Activated CD4-positive, CD25-positive, alpha-beta regulatory T cell (primary cell): ENCODE results near the gene STK39.
"Not testable (repeated sequence)": the region's sequence is repeated elsewhere in the genome, so short reads cannot be mapped to it uniquely, and the experiment has no call there.

ENCODE experiments used
- DNase-seq, 4 experiments: peaks; one replicate each; lab custom pipeline; 2025; lab: John Stamatoyannopoulos, UW

The STK39 gene

DNA sequence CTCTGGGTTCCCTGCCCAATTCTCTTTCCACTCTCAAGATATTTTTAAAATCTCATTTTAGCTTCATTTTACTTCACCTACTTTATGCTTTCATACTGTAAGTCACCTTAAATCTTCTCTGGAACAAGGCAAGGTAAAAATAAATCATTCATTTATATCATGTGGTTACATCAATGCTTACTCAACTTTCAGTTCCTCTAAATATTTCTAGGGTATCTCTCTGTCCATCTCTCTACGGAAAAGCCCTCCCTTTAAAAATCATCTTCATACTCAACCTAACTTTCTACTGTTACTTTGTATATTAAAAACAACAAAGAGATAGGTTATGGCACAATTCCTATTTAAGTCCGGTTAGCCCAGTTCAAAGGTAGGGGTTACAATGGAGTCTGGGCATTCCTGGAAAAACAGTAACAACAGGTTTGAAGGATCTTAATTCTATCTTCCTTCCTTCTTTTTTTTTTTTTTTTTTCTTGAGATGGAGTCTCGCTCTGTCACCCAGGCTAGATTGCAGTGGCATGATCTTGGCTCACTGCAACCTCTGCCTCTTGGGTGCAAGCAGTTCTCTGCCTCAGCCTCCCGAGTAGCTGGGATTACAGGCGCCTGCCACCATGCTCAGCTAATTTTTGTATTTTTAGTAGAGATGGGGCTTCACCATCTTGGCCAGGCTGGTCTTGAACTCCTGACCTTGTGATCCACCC, 205.1 kb downstream of the STK39 start:
- not testable (repeated sequence) for DNase-seq

DNA sequence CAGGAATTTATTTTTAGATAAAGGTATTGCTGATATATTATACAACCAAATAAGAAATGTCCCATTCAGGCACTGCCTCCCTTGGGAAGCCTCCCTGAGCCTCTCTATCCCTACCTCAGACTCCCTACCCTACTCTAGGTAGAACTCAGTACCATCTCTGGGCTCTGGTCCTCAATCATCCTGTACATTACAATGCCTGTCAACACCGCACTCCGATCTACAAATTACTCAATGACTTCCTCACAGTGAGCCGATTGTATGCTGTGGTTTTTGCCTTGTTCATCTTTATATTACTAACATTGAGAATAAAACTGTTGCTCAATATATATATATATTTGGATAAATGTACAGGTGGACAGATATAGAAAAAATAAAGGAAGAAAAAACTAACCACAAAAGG, 207.5 kb downstream of the STK39 start:
- DNase-seq, result no peak

DNA sequence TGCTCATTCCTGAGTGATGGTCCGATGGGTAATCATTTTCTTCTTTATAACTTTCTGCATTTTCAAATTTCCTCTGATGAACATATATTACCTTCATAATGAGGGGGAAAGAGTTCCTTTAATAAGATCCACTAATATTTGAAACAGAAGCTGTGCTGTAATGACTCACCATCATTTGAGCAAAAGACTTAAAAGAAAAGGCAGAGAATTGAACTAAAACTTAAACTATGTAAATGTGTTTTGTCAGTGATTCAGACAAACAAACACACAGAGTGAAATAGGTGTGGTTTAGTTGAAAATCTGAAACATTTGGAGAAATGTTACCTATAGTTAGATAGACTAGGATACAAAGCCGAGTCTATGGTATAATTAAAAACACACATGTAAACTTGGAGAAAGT, 209.6 kb downstream of the STK39 start:
- DNase-seq, result no peak

DNA sequence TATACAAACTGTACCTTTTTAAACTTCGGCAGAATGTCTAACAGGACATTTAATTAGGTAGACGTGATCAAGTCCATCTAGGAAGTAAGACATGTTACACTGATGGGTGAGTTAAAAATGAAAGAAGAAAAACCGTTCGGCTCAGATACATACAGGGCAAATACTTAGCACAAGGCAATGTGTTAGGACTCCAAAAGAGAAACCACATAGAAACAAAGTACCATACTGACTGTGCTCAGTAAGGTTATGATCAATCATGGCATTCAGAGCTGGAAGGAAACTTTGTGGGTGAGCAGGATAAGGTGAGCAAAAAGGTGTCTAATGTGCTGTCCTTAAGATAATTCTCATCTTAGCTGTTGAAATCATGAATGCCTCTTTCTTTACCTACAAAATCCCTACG, 211.9 kb downstream of the STK39 start:
- no peak for DNase-seq

DNA sequence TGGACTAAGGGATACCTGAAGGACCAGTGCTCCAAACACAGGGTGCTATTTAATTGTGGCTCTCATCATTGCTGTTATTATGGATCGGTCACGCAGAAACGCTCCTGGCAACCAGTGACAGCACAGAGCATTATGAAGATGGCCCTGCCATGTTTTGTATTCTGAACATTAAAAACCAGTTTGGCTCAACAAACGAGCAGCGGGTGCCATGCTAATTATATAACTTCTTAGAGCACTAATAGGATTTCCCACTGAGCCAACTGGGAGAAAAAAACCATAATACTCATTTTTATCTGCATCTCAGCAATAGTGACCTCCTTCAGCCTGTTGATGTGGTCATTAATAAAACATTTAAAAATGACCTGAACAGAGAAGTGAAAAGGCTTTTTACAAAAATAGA, 212.8 kb downstream of the STK39 start:
- no peak for DNase-seq

DNA sequence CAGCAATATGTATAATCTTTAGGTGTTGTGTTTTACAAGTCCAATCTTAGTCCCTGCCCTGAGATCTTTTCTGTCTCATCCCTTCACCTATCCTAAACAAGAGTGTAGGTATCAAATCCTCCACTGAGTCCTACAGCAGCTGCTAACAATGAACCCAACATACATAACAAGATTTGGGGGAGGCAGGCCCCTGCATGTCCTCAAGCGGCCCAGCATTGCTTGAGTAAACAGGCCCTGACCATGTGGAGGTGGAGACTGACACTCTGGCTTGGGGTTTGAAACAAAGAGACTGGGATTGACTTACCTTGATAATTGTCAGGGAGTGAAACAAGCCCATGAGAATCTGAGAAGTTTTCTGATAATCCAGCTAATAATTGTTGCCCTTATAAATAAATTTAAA, 213.4 kb downstream of the STK39 start:
- DNase-seq, result no peak

DNA sequence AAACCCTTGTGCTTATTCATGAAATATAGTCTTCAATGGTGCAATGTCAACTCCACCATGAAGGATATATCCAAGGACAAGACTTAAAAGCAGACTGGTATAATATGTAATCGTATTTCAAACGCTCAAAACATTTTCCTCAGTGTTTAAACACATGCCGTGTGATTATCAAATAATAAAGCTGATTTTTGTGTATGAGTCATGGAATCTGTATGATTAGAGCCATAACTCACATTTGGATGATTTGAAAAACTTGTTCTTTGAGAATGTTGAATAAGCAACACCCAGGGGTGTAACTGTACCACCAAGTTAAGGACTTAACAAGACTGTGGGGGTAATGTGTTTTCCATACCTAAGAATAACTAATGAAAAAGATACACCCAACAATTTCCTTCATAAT, 215.3 kb downstream of the STK39 start:
- DNase-seq, result no peak

DNA sequence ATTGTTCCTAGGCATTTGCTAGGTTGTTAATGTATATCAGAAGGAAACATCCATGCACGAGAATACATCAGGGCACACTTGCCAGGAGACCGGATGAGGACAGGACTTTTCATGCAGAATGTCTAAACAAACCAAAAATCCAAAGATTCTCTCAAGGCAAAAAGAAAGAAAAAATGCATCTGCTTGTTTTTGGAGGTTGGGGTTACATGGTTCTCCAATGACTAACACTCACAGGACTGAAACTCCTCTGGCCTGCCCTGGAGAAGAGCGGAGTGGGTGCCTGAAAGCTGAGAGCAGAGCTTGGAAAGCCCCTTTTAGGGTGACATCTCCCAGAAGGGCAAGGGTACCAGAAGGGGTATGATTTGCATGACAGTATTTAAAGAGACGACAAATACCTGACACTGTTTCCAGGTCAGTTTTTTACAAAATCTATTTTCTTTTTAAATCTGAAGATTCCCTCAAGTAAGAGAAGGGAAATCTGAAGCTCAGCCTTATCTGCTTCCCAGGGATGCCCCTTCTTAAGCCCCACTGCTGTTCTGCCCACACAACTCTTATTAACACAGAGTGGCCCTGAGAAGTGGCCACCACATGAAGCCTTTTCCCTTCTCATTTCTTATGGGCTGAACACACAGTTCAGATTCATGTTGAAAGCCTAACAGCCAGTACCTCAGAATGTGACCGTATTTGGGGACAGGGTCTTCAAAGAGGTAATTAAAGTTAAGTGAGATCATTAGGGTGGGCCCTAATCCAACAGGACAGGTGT, 216.4 kb downstream of the STK39 start:
- no peak for DNase-seq

DNA sequence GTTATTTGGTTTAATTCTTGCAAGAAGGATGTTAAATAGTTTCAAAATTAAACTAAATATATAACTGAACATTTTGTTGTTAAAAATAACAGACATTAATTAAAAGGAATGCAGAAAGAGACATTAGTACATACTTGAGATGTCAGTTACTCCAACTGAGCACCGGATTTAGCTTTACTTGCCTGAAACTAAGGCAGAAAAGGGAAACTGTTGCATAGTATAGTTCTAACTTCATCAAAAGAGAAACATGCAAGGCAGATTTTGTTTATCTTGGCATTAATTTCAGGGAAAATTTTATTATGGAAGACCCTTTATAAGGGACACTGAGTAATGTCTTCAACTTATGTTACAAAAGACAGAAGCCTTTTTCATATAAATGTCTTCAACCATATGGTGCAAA, 218.3 kb downstream of the STK39 start:
- no peak for DNase-seq

DNA sequence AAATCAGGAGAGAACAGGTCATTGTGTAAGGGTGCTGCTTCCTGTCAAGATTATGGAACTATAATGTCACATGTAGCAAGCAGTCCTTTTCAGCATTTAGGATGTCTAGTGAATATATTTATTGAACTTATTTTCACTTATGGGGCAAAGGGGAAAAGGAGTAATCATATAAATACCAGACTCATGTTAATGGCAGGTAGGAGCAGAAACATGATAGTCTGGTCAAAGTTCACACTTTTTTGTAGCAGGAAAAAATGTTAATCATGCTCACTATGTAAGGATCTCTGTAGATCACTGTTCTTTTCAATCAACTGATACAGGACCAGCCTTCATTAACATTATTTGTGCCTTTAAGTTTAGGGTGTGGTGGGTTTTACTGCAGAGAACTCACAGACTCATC, 219.0 kb downstream of the STK39 start:
- DNase-seq, result no peak

DNA sequence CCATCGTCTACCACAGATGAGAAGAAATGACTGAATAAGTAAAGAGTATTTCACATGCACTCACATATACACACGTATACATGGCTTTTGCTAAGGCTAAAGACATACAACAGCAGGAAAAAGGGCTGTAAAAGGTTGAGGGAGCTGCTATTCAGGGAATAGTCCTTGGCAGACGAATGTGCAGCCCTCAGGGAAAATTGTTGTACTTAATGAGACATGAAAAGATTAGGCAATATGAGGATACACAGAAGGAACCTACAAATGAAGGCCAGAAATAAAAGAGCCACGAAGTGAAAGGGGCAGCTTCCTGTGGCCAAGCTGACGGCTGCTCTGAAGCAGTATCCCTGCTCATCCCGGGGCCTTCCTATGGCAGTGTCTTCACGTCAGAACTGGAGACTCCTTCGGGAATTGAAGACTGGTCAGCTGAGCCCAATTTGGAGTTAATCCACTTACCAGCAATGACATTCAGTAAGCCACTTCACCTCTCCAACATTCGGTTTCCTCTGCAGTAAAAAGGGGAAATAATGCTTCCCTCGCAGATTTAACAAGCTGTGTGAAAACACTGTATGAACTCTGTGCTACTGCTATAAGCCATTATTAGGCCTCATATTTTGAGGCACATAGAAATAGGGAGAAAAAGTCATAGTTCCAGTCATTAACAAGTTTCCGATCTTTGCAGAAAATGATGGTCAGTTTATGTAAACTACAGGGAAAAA, 221.8 kb downstream of the STK39 start:
- DNase-seq, result no peak

DNA sequence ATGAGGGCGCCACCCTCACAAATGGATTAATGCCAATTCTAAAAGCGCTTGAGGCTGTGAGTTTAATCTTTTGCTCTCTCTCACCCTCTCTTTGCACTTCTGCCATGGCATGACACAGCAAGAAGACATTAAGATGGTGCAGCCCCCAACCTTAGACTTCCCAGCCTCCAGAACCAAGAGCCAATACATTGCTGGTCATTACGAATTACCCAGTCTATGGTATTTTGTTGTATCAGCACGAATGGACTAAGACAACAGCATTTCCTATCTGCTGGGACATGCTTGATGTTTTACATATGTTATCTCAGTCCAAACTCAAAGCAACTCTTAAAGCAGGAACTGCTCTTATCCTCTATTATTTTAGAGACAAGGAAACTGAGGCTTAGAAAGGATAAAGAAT, 222.9 kb downstream of the STK39 start:
- DNase-seq, result no peak

DNA sequence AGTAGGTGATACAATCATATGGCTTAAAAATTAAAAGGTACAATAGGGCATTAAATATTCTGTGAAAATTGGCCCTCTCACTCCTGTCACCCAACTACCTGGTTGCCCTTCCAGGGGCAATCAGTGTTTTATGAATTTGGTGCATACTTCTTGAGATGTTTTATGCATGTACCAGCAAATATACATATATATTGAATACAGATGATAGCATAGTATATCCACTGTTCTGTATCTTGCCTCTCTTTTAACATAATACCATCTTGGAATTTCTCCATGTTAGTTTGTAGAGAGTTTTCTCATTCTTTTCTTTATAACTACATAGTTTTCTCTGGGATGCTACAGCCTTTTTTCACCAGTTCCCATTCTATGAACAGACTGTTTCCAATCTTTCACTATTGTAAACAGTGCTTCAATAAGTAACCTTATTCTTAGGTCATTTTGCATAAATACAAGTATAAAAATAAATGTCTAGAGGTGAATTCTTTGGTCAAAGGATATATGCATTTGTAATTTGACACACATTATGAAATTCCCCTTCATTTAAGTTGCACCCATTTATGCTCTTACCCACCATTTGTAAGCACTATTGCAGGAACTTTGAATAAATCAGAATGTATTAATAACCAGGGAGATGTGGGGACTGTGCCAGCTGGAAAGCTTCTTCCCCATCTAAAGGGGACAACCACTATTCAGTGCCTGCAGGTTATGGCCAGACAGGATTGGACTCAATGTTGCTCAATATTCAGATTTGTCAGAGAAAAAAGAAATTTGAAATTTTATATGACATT, 225.4 kb downstream of the STK39 start:
- DNase-seq, result no peak

DNA sequence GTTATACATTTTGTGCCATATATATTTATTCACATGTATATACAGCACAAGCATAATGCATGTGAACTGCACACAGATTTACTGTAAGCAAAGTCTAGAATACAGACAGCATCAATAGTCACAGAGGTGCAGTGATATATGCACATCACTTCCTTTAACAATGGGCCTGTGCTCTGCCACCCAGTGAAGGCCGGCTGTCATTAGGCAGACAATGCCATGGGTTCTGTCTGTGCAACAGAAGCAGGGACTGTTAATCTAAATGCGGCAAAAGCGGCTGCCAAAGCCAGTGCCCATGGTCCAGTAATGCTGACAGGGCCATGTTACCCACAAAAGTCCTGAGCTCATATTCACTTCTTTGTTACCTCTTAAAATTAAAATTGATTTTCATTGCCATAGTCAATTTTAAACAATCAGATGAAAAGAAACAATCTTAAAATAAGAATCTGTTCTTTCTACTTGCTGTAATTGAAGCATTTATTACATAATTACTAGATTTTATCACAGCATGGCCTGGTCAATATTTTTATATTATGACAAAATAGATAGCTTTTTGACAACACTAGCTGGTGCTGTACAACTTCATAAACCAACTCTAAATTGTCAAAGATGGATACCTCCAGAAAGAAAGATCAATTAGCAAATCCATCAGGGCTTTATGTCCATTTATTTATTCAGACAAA, 232.0 kb downstream of the STK39 start:
- DNase-seq, result no peak

DNA sequence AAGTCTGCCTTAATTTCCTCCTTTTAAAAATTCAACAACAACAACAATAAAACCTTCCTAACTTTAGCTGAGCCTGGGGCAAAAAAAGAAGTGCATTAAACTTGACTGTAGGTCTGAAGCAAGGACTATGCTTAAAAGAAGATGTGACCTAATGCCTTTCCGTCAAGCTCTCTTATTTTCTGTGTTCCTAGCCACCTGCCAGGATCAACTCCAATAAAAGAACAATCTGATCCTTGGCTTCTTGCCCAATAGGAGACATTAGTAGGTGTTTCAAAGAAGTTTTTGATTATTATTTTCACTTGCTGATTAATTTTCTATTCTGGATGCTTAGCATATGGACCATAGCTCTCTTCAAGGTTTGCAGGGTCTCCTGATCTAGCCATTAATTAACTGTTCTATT, 237.5 kb downstream of the STK39 start:
- no peak for DNase-seq

DNA sequence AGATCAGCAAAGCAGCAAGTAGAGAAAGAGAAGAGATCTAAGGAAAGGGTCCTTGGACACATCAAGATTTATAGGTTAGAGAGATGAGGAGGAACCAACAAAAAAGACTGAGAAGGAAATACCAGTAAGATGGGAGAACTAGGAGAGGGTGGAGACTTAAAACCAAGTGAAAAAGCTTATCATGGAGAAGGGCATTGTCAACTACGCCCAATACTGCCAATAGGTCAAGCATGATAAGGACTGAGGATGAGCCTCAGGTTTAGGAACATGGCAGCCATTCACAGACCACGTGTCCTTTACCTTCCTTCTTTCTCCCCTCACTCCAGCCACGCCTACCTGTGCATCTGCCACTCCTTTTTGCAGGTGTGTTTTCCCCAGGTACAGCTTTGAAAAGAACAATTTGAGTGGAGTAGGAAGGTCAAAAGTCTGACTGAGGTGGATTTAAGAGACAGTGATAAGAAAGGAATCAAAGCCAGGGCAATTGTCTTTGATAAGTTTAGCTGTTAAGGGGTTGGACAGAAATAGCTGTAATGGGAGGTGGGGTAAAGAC, 238.7 kb downstream of the STK39 start:
- DNase-seq, result no peak

DNA sequence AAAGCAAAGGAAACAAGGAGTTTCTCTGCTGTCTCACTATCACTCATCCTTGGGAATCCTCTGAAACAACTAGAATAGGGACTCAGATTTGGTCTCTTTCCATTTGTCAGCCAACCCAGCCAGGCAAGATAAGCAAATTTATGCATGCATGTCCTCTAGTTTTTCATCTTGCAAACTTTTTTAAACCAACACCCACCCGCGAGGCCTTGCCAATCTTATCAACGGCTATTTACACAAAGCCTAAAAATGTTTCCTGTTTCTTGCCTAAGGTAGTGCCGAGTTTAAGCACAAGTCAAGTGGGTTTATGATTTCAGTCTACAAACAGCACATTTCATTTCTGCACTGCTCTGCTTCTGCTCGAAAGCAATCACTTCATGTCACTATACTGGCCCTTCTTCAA, 240.9 kb downstream of the STK39 start:
- DNase-seq, result no peak

DNA sequence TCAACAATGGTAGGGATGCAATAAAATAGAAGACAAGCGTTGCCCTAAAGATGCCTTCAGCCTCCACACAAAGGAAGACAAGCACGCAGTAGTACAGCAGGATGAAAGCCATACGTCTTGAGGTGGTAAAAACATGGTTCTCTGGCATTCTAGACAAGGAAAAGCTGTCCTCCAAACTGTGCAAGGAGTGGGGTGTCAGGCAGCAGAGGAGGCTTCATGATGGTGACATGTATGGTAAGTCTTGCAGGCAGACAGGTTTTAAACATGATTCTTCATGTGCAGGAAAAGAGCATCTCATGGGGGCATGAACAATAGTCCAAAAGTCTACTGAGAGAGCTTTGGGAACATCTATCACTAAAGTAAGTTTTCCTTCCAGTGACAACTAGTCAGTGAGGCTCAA, 241.8 kb downstream of the STK39 start:
- DNase-seq, result no peak

DNA sequence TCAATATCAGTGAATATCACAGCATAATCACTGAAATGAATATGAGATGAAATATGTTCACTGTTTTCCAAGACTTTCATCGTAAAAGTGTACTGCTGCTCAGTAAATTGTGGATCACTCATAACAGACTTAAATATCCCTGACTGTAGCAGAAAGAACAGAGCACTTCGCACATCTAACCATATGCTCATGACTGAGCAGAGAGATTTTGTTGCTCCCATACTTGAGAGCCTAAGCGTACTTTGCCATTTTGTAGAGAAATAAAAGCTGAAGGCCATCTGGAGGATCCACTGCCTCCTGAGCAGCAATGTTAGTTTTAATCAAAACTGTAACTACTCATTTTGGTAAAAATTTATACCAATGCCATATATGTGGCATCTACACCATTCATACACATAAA, 243.5 kb downstream of the STK39 start:
- DNase-seq, result no peak

DNA sequence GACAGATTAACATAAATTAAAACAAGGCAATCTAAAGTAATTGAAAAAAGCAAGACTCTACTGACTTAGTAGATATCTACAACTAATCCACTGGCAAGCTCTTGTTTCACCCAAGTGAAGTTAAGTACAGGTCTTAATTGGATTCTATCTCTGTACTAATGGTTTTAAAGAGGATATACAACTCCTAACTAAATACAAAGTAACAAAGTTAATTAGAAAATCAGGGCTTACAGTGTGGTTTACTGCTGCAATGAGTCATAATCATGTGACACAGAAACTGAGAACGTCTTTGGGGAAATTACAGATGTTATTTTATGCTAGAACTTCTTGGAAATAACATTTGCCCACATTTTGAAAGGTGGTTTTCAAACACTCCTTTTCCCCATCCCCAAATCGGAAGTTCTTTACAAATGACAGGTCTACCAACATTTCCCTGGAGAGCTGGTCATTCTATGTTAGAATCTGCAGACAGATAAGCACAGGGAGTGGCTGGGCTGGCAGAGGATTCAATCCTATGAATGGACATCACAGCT, 245.3 kb downstream of the STK39 start:
- DNase-seq, result no peak

DNA sequence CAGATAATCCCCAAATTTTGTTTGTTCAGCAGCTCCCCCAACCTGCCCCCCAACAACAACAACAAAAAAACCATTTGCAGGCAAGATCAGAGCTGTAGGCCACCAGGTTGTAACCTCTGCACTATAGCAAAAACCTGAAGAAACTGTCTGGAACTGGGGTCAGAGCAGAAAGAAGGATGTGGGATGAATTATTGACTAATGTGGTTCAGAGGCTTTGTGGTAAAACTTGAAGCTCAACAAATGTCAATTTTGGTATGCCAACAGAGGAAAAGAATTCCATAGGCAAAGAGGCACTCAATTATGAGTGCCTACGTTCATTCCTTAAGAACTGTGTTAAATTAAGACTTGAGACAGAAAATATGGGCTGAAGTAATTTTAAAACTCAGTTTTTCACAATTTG, 255.1 kb downstream of the STK39 start:
- DNase-seq, result no peak
